GM12891 (cell line): ENCODE results near the gene RHBDL1.

ENCODE experiments used
- POLR2A ChIP-seq: IDR thresholded peaks from 2 replicates; pipeline ENCODE4 v1.6.1; 2011; ENCODE audit warnings: low read depth, low read length, control low read depth
- POLR2AphosphoS5 ChIP-seq: IDR thresholded peaks from 2 replicates; pipeline ENCODE4 v1.6.1; 2011; ENCODE audit warnings: low read depth, low read length, control low read depth
- SPI1 ChIP-seq: IDR thresholded peaks from 2 replicates; pipeline ENCODE4 v1.6.1; 2011; ENCODE audit warnings: low read depth, low read length, control low read depth
- TAF1 ChIP-seq: IDR thresholded peaks from 2 replicates; pipeline ENCODE4 v1.6.1; 2011; ENCODE audit warnings: low read depth, low read length, control low read depth

DNA sequence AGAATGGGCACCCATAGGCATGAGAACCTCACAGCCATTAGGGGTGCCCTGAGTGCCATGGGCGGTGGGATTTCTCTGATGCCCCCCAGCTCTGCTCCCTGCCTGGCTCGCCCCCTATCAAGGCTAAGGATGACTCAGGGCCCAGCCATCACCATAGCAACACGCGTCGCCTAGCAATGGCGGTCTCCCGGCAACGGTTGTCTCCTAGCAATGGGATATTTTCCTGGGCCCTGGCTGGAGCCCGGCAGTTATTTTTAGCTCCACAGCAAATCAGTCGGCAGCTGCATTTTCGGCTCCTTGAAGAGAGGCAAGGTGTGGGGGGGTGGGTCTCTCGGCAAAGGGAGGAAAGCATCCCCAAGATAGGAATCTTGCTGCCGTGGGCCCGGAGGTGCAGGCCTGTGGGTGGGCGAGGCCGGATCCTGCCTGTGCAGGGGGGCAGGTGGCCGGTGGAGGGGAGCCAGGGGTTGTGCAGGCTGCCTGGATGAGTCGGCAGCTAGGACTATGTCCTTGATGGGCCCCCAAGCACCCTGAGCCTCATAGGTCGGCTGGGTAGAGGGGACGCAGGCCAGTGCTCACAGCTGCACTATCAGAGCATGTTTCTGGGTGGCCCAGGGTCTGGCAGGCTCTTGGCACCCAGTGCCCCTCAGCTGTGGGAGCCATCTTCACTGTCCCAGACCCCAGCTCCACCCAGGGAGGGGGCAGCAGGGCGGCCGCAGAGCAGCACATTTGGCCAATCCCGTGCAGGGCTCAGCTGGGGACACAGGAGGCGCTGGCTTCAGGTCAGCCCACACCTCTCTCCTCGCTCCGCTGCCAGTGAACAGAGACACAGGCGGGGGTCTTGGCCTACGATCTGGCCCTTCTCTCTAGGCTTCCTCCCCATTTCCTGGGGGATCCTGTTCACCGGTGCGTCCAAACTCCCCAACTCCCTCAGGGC is 34.4 kb downstream of the RHBDL1 start:
- no peak for TF ChIP-seq TAF1
- TF ChIP-seq POLR2AphosphoS5: no peak
- no peak for TF ChIP-seq POLR2A
- no peak for TF ChIP-seq SPI1
